ENCODE data around the gene FARS2.

The FARS2 gene

DNA sequence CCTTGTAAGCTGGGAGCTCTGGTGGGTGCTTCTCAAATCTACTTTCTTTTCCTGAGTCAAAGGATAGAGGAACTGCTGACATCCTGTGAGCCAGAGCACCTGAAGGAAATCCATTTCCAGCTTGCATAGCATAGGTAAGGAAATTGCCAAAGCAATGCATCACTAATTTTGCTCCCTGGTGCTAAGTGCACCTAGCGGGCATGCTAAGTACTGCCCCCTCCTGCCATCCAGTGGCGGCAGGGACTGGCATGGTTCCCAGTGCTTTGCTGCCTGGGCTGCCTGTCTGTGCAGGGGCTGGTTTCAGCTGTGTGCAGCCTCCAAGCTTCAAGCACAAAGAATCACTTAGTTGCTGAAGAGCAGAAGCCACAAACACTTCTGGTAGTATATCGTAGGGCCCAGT, 63.9 kb downstream of the FARS2 start:
- H3K4me3 ChIP-seq (ENCODE audit: low read depth, low read length), result no peak overlapping the region
- no peak for DNase-seq (ENCODE audit: low read depth)
- TF ChIP-seq MAX (IDR thresholded peaks at IDR 0.05; ENCODE audit: low read depth, low read length) (no peak), MYC (IDR thresholded peaks at IDR 0.05; ENCODE audit: low read depth, low read length) (no peak), POLR2A (IDR thresholded peaks at IDR 0.05; ENCODE audit: extremely low read depth, insufficient read length) (no peak), CTCF (IDR thresholded peaks at IDR 0.05; ENCODE audit: low read depth, low read length) (no peak)

GRCh38 chr6:5326022-5326641, 64.8 kb downstream of the FARS2 start:
- no peak for DNase-seq (ENCODE audit: low read depth)
- TF ChIP-seq MAX (IDR thresholded peaks at IDR 0.05; ENCODE audit: low read depth, low read length) (no peak), POLR2A (IDR thresholded peaks at IDR 0.05; ENCODE audit: extremely low read depth, insufficient read length) (no peak), CTCF (IDR thresholded peaks at IDR 0.05; ENCODE audit: low read depth, low read length) (no peak), MYC (IDR thresholded peaks at IDR 0.05; ENCODE audit: low read depth, low read length) (no peak)
- H3K4me3 ChIP-seq (ENCODE audit: low read depth, low read length), result no peak overlapping the region

GRCh38 chr6:5328800-5329199, 67.5 kb downstream of the FARS2 start:
- DNase-seq (ENCODE audit: low read depth), result no peak
- TF ChIP-seq POLR2A (IDR thresholded peaks at IDR 0.05; ENCODE audit: extremely low read depth, insufficient read length) (no peak), MYC (IDR thresholded peaks at IDR 0.05; ENCODE audit: low read depth, low read length) (no peak), MAX (IDR thresholded peaks at IDR 0.05; ENCODE audit: low read depth, low read length) (no peak), CTCF (IDR thresholded peaks at IDR 0.05; ENCODE audit: low read depth, low read length) (no peak)
- H3K4me3 ChIP-seq (ENCODE audit: low read depth, low read length), result no peak overlapping the region

DNA sequence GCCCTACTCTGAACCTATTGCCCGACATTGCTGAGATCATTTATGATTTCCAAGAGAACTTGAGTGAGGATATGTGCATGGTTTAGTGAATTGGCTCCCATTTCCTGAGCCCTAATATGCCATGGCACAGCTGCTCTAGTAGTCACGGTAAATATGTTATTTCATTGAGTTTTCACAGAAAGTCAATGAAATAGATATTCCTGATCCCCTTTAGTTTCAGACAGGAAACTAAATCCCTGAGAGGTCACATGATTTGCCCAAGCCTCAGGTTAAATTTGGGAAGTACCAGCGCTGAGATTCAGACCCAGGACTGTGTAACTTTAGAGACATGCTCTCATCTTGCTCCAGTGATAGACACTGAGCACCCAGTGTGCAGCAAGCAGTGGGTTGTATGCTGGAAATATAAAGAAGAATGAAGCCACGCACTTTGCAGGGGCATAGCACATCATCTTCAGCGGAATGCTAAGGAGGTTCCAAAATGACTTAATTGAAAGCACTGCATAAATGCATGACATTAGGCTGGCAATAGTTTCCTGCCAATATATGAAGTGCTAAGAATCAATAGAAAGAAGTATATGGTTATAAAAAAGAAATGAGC, 70.6 kb downstream of the FARS2 start:
- no peak overlapping the region for H3K4me3 ChIP-seq (ENCODE audit: low read depth, low read length)
- no peak for TF ChIP-seq MAX (IDR thresholded peaks at IDR 0.05; ENCODE audit: low read depth, low read length)
- DNase-seq (ENCODE audit: low read depth), result no peak

DNA sequence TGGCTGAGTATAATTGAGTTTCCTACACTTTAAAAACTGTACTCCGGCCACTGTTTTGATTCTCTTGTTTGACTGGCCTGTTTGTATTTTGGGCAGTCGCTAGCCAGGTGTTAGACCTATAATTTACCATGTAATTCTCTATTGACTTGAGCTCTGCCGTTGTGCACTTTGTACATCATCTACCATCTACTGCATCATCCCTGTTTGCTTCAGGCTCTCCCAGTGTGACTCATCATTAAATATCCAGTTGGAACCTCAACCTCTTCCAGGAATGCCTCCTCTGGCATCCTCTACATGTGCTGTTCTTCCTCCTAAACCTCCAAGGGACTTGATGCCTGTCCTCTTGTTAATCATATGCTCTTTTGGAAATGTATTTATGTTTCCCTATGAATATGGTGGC, 72.3 kb downstream of the FARS2 start:
- no peak overlapping the region for H3K4me3 ChIP-seq (ENCODE audit: low read depth, low read length)
- DNase-seq (ENCODE audit: low read depth), result no peak
- TF ChIP-seq MAX (IDR thresholded peaks at IDR 0.05; ENCODE audit: low read depth, low read length), result no peak
- TF ChIP-seq POLR2A (IDR thresholded peaks at IDR 0.05; ENCODE audit: extremely low read depth, insufficient read length), result no peak

DNA sequence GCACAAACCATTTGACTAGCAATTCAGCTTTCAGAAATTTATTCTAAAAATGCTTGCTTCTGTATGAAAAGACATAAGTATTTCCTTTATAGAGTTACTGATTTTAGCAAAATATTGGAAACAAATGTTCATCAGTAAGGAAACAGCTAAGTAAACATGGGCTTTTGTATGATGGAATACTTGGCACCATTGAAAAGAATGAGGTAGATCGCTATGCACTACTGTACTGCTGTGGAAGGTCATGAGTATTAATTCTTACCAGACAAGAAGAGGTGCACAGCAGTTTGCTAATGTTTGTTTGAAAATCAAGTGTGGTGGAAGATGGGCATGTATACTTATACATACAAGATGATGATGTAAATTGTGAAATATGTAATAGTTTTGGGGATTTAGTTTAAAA, 73.0 kb downstream of the FARS2 start:
- H3K4me3 ChIP-seq (ENCODE audit: low read depth, low read length), result no peak overlapping the region
- no peak for DNase-seq (ENCODE audit: low read depth)
- TF ChIP-seq MAX (IDR thresholded peaks at IDR 0.05; ENCODE audit: low read depth, low read length) (no peak), POLR2A (IDR thresholded peaks at IDR 0.05; ENCODE audit: extremely low read depth, insufficient read length) (no peak), MYC (IDR thresholded peaks at IDR 0.05; ENCODE audit: low read depth, low read length) (no peak), CTCF (IDR thresholded peaks at IDR 0.05; ENCODE audit: low read depth, low read length) (no peak)

All from NB4 (cell line).